OCI-LY1 (cell line): ENCODE measurements around the gene GPR183.

Experiments
- H2AFZ ChIP-seq: fragments of 200-600 bp; sonication (generic), shearing (Covaris generic); 2 replicates; pipeline ENCODE4 v1.6.0; 2014; ENCODE audit warnings: antibody characterized with exemption, mild to moderate bottlenecking, low read length
- H3F3A ChIP-seq: fragments of 200-600 bp; sonication (generic), shearing (Covaris generic); 2 replicates; pipeline ENCODE4 v1.6.0; 2014; ENCODE audit warnings: mild to moderate bottlenecking, antibody characterized with exemption, low read length, moderate library complexity; ENCODE audit not compliant: insufficient read depth
- H3K27ac ChIP-seq: fragments of 200-600 bp; sonication (generic); 2 replicates; pipeline ENCODE4 v1.5.1; 2014; ENCODE audit warnings: low read length, mixed run types, mild to moderate bottlenecking, low read depth; ENCODE audit not compliant: poor library complexity, severe bottlenecking
- H3K27me3 ChIP-seq: fragments of 200-600 bp; sonication (generic); 2 replicates; pipeline ENCODE4 v1.6.0; 2014; ENCODE audit warnings: antibody characterized with exemption, mild to moderate bottlenecking, low read length, moderate library complexity; ENCODE audit not compliant: insufficient read depth
- H3K36me3 ChIP-seq: fragments of 200-600 bp; sonication (generic); 2 replicates; pipeline ENCODE4 v1.6.1; 2014; ENCODE audit warnings: mild to moderate bottlenecking, antibody characterized with exemption, low read length, moderate library complexity, mixed read lengths; ENCODE audit not compliant: insufficient read depth
- H3K4me1 ChIP-seq: fragments of 200-600 bp; sonication (generic); 2 replicates; pipeline ENCODE4 v1.5.1; 2014; ENCODE audit warnings: mild to moderate bottlenecking, low read length, moderate library complexity; ENCODE audit not compliant: insufficient read depth, severe bottlenecking
- H3K4me2 ChIP-seq: fragments of 200-600 bp; sonication (generic), shearing (Covaris generic); 2 replicates; pipeline ENCODE4 v1.6.1; 2014; ENCODE audit warnings: low read length
- H3K4me3 ChIP-seq: fragments of 200-600 bp; sonication (generic); 2 replicates; pipeline ENCODE4 v1.5.1; 2014; ENCODE audit warnings: low read length, low read depth, mild to moderate bottlenecking, mixed read lengths; ENCODE audit not compliant: poor library complexity, severe bottlenecking
- H3K79me2 ChIP-seq: fragments of 200-600 bp; shearing (Covaris generic); 2 replicates; pipeline ENCODE4 v1.6.1; 2016; ENCODE audit warnings: mixed run types, low read length, mixed read lengths; ENCODE audit not compliant: insufficient read depth
- H3K9ac ChIP-seq: fragments of 200-600 bp; sonication (generic), shearing (Covaris generic); 2 replicates; pipeline ENCODE4 v1.6.1; 2014; ENCODE audit warnings: mild to moderate bottlenecking, low read length, mixed read lengths
- H3K9me2 ChIP-seq: fragments of 200-600 bp; sonication (generic), shearing (Covaris generic); 2 replicates; pipeline ENCODE4 v1.6.1; 2014; ENCODE audit warnings: low read depth, mild to moderate bottlenecking, low read length, mixed read lengths
- H3K9me3 ChIP-seq: fragments of 200-600 bp; shearing (Covaris generic); 2 replicates; pipeline ENCODE4 v1.6.1; 2014; ENCODE audit warnings: low read length, mixed read lengths
- H4K20me1 ChIP-seq: fragments of 200-600 bp; sonication (generic), shearing (Covaris generic); 2 replicates; pipeline ENCODE4 v1.6.0; 2016; ENCODE audit warnings: mild to moderate bottlenecking, low read length; ENCODE audit not compliant: insufficient read depth
- CTCF ChIP-seq: fragments of 200-600 bp; sonication (generic), shearing (Covaris generic); IDR thresholded peaks from 2 replicates; pipeline ENCODE4 v1.5.1; 2017; ENCODE audit warnings: mild to moderate bottlenecking, antibody characterized with exemption, low read length, moderate library complexity, mixed read lengths
- EZH2 ChIP-seq: fragments of 200-600 bp; sonication (generic), shearing (Covaris generic); IDR thresholded peaks from 2 replicates; pipeline ENCODE4 v1.8.0; 2017; ENCODE audit warnings: borderline replicate concordance, mixed run types, mild to moderate bottlenecking, antibody characterized with exemption, low read length, moderate library complexity, mixed read lengths

The GPR183 gene

GRCh38 chr13:99342723-99343315 is 35.6 kb upstream of the GPR183 start:
- Histone ChIP-seq H3K9me3 (no peaks in the 10 kb centered on the region), H3K36me3 (peaks cover 74% of the 10 kb centered on the region), H2AFZ (no peak overlapping the region), H3K4me1 (peaks cover 98% of the 10 kb centered on the region), H3K4me2 (peak overlapping the region; percentile 84), H3K9ac (peak overlapping the region; percentile 98), H3K4me3 (peak overlapping the region; percentile 82), H3K27me3 (no peaks in the 10 kb centered on the region), H3K27ac (peak overlapping the region; percentile 99), H3K79me2 (peaks cover 84% of the 10 kb centered on the region), H3F3A (0 out of 2 replicates have a peak, but pooled peaks cover under 1% of the 10 kb centered on the region), H4K20me1 (no peaks in the 10 kb centered on the region), H3K9me2 (no peaks in the 10 kb centered on the region)
- peak; percentile 53 for TF ChIP-seq CTCF
- TF ChIP-seq EZH2: no peak

- no peaks in the 10 kb centered on the region for H4K20me1 ChIP-seq
- TF ChIP-seq EZH2 (no peak), CTCF (no peak)
- no peaks in the 10 kb centered on the region for H3K9me3 ChIP-seq
- no peaks in the 10 kb centered on the region for H3F3A ChIP-seq
- no peaks in the 10 kb centered on the region for H3K9me2 ChIP-seq
- H3K27ac ChIP-seq: peak overlapping the region; percentile 99
- peaks cover 77% of the 10 kb centered on the region for H3K79me2 ChIP-seq
- peak overlapping the region; percentile 98 for H3K9ac ChIP-seq
- H3K36me3 ChIP-seq: peaks cover 68% of the 10 kb centered on the region
- peak overlapping the region; percentile 84 for H3K4me2 ChIP-seq
- no peaks in the 10 kb centered on the region for H3K27me3 ChIP-seq
- peak overlapping the region; percentile 82 for H3K4me3 ChIP-seq
- no peak overlapping the region for H2AFZ ChIP-seq
- peaks cover 98% of the 10 kb centered on the region for H3K4me1 ChIP-seq
These were observed 34.9 kb upstream of the GPR183 start for GRCh38 chr13:99341969-99342722.

GRCh38 chr13:99340638-99341037 is 33.4 kb upstream of the GPR183 start:
- no peaks in the 10 kb centered on the region for H3K9me3 ChIP-seq
- no peaks in the 10 kb centered on the region for H3K27me3 ChIP-seq
- TF ChIP-seq EZH2 (no peak), CTCF (no peak)
- H2AFZ ChIP-seq: no peak overlapping the region
- peaks cover 63% of the 10 kb centered on the region for H3K79me2 ChIP-seq
- H3F3A ChIP-seq: no peaks in the 10 kb centered on the region
- H3K4me3 ChIP-seq: peak overlapping the region; percentile 82
- peaks cover 56% of the 10 kb centered on the region for H3K36me3 ChIP-seq
- peaks cover 98% of the 10 kb centered on the region for H3K4me1 ChIP-seq
- H3K9me2 ChIP-seq: no peaks in the 10 kb centered on the region
- H3K4me2 ChIP-seq: peak overlapping the region; percentile 84
- H4K20me1 ChIP-seq: no peaks in the 10 kb centered on the region
- H3K27ac ChIP-seq: peak overlapping the region; percentile 99
- peak overlapping the region; percentile 98 for H3K9ac ChIP-seq
